Left ventricle myocardium inferior (tissue), 1 donor: ENCODE measurements around the gene B4GALNT1. TPM values are rescaled to one million over a fixed set of nuclear protein-coding genes. Genes with fewer than 3 reads are reported as not detected.

Experiments used
- DNase-seq: peaks from one replicate; pipeline ENCODE4 v3.0.0-alpha.2; 2020
- H3K27ac ChIP-seq: fragments of 200-600 bp; replicated peaks from 2 replicates; pipeline ENCODE4 v1.8.0; 2021
- H3K27me3 ChIP-seq: fragments of 200-600 bp; 2 replicates; pipeline ENCODE4 v1.8.0; 2021; ENCODE audit warnings: low read depth
- H3K36me3 ChIP-seq: fragments of 200-600 bp; 2 replicates; pipeline ENCODE4 v1.8.0; 2021
- H3K4me1 ChIP-seq: fragments of 200-600 bp; 2 replicates; pipeline ENCODE4 v1.8.0; 2021
- H3K4me3 ChIP-seq: fragments of 200-600 bp; 2 replicates; pipeline ENCODE4 v1.8.0; 2021; ENCODE audit warnings: mild to moderate bottlenecking, moderate library complexity
- H3K9me3 ChIP-seq: fragments of 200-600 bp; replicated peaks from 2 replicates; pipeline ENCODE4 v1.8.0; 2021
- CTCF ChIP-seq: fragments of 200-600 bp; IDR thresholded peaks from 2 replicates; pipeline ENCODE4 v1.8.0; 2021; ENCODE audit warnings: antibody characterized with exemption, mild to moderate bottlenecking, borderline replicate concordance
- intact Hi-C: fragments of 100-400 bp; cut with micrococcal nuclease; formaldehyde crosslinking; loops from one replicate; pipeline ENCODE4 v1.11.0; 2022
- total RNA-seq: library from RNA; stranded (reverse); fragmentation: NEBNext Ultra II Directional; extraction: Animal tissue kit (Norgen Biotek cat#: 25700); gene quantifications from one replicate; pipeline ENCODE4 v1.2.1, GENCODE V29; 2021
- donor health status: DM: no; HTN: yes; CAD: no; lungs with severe emphysema.

The B4GALNT1 gene
- total RNA-seq, 1 donor from 2014 or later, result 4.7 TPM

GRCh38 chr12:57611827-57612710 lies 20.9 kb downstream of the B4GALNT1 start:
- Histone ChIP-seq H3K36me3 (peaks cover 34% of the 10 kb centered on the region), H3K27ac (peak overlapping the region; percentile 90), H3K4me1 (peaks cover 99% of the 10 kb centered on the region), H3K9me3 (no peaks in the 10 kb centered on the region), H3K4me3 (peak overlapping the region; percentile 87), H3K27me3 (peaks cover 4% of the 10 kb centered on the region)
- DNase-seq, result no peak
- intact Hi-C loops, result no loop called here
- no peak for TF ChIP-seq CTCF

GRCh38 chr12:57611108-57611826 lies 21.7 kb downstream of the B4GALNT1 start, which contains the start of gene ARHGEF25:
Gene ARHGEF25 (plus strand): TSS chr12:57611435. CDS start chr12:57611895, 460 bp downstream.
- Histone ChIP-seq H3K36me3 (peaks cover 34% of the 10 kb centered on the region), H3K4me1 (peaks cover 96% of the 10 kb centered on the region), H3K9me3 (no peaks in the 10 kb centered on the region), H3K27me3 (peaks cover 4% of the 10 kb centered on the region), H3K4me3 (peak within 1 kb of the TSS; percentile 87), H3K27ac (peak within 1 kb of the TSS; percentile 90)
- no peak for TF ChIP-seq CTCF
- DNase-seq, result peak; percentile 87
- intact Hi-C loops, result no loop called here

DNA sequence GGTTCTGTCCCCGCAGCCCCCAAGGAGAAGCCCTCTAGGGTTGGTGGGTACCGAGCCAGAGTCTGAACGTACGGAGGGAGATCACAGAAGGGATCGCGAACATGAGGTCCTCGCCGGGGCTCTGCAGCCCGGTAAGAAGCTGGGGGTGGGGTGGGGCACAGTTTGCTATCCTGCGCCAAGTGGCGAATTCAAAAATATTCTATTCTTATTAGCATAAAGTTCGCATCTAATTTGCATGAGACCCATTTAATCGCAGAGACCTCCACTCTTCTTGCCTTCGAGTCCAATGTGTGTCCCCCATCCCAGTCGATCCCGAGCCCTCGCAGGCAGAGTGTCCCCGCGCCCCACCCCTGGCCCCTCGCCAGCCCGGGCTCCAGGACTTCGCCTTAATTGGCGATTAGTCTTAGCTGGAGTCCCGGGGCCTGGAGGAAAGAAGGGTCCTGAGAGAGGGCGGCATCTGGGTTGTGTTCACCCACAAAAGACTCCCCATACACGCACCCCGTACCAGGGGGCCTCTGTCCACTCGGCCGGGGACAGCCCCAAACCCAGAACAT lies 22.4 kb downstream of the B4GALNT1 start:
- intact Hi-C loops, result no loop called here
- Histone ChIP-seq H3K27me3 (peaks cover 4% of the 10 kb centered on the region), H3K4me3 (peak overlapping the region; percentile 87), H3K36me3 (peaks cover 29% of the 10 kb centered on the region), H3K27ac (peak overlapping the region; percentile 90), H3K4me1 (peaks cover 96% of the 10 kb centered on the region), H3K9me3 (no peaks in the 10 kb centered on the region)
- no peak for TF ChIP-seq CTCF
- peak; percentile 75 for DNase-seq

- peak overlapping the region; percentile 87 for H3K4me3 ChIP-seq
- H3K36me3 ChIP-seq, result peaks cover 23% of the 10 kb centered on the region
- peak; percentile 56 for DNase-seq
- peaks cover 4% of the 10 kb centered on the region for H3K27me3 ChIP-seq
- intact Hi-C loops, result no loop called here
- peak overlapping the region; percentile 90 for H3K27ac ChIP-seq
- TF ChIP-seq CTCF, result no peak
- peaks cover 96% of the 10 kb centered on the region for H3K4me1 ChIP-seq
- H3K9me3 ChIP-seq, result no peaks in the 10 kb centered on the region
These were observed 23.0 kb downstream of the B4GALNT1 start for GRCh38 chr12:57609781-57610553.
